DMS79 treated with DMSO at 0.1 percent for 48 hours (cell line): Measurements from ENCODE around the gene NAXE.
"Not testable (repeated sequence)": the region's sequence is repeated elsewhere in the genome, so short reads cannot be mapped to it uniquely, and the experiment has no call there.

ENCODE experiments used
- DNase-seq: peaks from one replicate; lab custom pipeline; 2025; lab: John Stamatoyannopoulos, UW

Gene NAXE

DNA sequence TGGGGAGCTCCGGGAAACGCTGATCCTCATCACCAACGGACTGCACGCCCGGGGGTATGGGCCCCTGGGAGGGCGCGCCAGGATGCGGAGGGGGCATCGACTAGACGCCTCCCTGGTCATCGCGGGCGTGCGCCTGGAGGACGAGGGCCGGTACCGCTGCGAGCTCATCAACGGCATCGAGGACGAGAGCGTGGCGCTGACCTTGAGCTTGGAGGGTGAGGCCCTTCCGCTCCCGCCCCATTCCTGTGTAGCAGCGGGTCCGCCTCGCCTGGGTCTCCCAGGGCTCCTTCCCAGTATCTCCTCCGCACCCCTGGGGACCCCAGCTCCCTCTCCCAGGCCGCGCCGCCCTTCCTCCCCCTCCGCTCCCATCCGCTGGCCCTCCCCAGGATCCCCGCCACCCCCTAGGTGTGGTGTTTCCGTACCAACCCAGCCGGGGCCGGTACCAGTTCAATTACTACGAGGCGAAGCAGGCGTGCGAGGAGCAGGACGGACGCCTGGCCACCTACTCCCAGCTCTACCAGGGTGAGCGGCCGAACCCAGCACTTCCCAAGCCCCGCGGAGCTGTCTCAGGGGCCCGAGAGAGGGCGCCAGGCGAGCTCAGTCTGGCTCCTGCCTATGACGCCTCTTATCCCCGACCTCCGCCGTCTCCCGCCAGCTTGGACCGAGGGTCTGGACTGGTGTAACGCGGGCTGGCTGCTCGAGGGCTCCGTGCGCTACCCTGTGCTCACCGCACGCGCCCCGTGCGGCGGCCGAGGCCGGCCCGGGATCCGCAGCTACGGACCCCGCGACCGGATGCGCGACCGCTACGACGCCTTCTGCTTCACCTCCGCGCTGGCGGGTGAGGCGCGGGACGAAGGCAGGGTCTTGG lies 32.6 kb downstream of the NAXE start:
- DNase-seq, result peak; percentile 8

GRCh38 chr1:156624814-156625435 lies 33.3 kb downstream of the NAXE start:
- no peak for DNase-seq

GRCh38 chr1:156625436-156626078 lies 34.0 kb downstream of the NAXE start:
- DNase-seq, result no peak

GRCh38 chr1:156626079-156626438 lies 34.5 kb downstream of the NAXE start:
- peak; percentile 18 for DNase-seq

DNA sequence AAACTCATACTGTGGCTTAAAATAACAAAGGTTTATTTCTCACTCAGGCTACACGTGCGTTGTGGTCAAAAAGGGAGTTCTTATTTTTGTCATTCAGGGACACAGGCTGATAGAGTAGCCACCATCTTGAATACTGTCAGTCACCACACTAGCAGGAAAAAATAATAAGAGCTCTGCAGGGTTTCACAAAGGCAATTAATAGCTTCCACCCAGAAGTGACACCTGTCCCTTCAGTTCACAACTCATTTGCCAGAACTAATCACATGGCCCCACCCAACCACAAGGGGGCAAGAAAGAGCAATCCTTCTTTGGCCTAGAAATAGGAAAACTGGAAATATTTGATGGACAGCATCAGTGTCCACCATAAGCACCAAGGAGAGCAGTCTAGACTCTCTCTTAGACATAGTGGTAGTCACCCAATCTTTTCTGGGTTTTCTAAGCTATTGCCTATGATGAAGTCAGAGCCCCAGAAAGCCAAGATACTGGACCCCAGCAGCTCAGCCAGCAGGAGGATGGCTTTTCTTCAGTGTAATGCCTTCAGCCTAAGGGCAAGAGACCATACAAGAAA lies 35.8 kb downstream of the NAXE start:
- DNase-seq, result no peak

DNA sequence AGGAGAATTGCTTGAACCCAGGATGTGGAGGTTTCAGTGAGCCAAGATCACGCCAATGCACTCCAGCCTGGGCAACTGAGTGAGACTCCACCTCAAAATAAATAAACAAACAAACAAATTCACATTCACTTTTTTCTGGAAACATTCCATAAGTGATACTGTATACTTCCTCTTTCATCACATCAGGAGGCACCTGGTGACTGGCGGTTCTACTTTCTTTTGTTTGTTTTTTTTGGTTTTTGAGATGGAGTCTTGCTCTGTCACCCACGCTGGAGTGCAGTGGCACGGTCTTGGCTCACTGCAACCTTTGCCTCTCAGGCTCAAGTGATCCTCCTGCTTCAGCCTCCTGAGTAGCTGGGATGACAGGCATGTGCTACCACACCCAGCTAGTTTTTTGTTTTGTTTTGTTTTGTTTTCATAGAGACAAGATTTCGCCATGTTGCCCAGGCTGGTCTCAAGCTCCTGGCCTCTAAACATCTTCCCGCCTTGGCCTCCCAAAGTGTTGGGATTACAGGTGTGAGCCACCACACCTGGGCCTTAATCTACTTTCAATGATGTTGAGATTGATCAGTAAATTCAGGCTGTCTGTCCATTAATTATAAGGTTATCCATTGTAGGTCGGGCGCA lies 38.4 kb downstream of the NAXE start:
- no peak for DNase-seq

DNA sequence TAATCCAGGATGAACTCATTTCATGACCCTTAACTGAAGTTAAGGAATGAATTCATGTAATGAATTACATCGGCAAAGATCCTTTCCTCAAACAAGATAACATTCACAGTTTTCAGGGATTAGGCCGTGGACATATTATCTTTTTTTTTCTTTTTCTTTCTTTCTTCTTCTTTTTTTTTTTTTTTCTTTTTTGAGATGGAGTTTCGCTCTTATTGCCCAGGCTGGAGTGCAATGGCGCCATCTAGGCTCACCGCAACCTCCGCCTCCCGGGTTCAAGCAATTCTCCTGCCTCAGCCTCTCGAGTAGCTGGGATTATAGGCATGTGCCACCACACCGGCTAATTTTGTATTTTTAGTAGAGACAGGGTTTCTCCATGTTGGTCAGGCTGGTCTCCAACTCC lies 39.6 kb downstream of the NAXE start:
- not testable (repeated sequence) for DNase-seq

- no peak for DNase-seq
These were observed 40.8 kb downstream of the NAXE start for GRCh38 chr1:156632355-156632754.

DNA sequence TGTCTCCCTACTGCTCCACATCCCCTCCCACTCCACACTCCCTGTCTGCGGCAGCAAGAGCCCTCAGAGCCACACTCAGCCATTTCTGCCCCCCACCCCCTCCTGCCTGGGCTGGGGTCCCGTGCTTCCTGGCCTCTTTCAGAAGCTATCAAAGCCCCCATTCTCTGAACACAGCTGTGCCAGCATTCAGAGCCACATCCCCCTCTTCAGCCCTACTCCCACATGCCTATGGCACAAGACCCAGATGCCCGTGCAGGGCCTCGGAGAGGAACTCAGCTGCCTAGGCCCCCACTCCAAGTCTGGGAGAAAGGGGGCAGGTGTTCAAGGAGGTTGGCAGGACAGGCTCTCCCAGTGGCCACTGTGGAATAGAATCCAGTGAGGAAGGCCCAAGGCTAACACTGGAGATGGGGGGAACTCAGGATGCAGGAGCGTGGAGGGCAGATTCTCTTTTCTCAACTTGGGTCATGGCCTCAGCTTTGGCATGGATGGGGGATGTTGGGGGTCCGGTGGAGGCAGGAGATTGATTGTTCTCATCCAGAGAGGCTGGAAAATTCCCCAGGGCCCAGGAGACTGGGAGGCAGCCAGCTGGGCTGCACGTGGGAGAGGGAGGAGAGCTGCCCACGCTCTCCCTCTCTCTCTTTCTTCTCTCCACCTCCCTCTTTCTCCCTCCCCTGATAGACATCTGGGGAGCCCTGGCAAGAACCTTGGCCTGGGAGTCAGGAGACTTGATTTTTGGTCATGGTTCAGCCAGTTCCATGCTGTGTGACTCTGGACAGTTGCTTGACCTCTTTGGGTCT lies 46.8 kb downstream of the NAXE start:
- no peak for DNase-seq

DNA sequence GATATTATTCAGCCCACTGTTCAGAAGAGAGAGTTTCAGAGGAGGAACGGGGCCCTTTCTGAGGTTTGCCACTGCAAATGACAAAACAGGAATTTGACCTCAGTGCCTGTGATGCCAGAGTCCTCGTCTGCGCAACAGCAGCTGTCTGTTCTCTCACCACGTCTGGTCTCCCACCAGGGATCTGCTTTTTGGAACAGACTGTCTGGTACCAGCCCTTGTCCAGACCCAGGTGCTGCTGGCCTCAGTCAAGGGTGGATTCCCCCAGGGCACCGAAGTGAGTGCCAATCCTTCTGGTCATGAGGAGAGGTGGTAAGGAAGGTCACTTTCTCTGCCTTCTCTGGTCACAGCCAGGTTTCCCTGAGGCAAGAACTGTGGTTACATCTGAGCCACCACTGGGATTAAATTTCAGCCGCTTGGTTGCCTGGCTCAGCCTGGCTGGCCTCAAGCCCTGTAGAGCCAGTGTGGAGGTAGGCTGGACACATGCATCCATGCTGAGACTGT lies 48.1 kb downstream of the NAXE start:
- DNase-seq, result no peak

GRCh38 chr1:156640842-156641706 lies 49.5 kb downstream of the NAXE start:
- DNase-seq, result no peak

DNA sequence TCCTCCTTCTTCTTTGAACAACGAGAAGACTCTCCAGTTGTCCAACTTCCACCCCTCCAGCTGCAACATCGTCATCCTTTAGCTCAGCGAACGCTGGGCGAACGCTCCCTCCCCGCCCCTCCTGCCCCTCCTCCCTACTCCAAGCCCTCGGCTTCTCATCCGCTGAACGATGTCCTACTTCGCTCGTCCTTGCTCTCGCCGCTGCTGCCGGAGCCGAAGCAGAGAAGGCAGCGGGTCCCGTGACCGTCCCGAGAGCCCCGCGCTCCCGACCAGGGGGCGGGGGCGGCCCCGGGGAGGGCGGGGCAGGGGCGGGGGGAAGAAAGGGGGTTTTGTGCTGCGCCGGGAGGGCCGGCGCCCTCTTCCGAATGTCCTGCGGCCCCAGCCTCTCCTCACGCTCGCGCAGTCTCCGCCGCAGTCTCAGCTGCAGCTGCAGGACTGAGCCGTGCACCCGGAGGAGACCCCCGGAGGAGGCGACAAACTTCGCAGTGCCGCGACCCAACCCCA lies 50.2 kb downstream of the NAXE start, which contains the start of gene BCAN:
Gene BCAN, plus strand, starts transcription at position 357 of the 504 bp plus-strand sequence. CDS start 3,938 bp downstream, outside the sequence.
- DNase-seq, result peak; percentile 27

DNA sequence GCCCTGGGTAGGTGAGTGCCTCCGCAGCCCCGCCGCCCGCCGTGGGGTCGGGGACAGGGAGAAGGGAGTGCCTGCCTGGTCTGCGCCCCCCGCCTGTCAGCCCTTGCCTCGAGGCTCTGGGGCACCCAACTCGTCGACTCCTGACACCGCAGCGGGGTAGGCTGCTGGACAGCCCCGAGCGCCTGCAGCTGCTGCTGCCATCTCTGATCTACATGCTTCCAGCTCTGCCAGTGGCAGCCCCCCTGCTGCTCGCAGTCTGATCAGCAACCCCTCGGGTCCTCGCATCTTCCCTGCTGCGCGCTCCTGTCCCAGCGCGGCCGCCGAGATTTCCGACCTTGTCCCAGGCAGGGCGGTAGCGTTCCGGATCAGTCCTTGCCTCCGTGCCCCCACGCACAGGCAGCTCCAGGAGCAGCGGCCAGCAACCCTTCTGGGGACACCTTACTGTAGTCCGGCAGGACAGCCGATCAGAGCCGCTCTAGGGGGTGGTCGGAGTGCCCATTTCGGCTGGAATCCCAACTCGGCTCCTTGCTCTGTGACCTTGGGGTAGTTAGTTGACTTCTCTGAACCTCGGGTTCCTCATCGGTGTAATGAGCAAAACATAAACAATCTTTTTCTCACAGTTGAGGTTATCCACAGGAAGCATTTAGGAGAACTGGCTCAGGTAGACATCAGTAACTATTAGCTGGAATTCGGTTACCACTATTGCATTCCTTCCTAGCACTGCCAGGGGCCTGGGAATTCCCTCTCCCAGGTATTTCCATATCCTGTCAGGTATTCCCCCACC lies 50.9 kb downstream of the NAXE start:
- no peak for DNase-seq

DNA sequence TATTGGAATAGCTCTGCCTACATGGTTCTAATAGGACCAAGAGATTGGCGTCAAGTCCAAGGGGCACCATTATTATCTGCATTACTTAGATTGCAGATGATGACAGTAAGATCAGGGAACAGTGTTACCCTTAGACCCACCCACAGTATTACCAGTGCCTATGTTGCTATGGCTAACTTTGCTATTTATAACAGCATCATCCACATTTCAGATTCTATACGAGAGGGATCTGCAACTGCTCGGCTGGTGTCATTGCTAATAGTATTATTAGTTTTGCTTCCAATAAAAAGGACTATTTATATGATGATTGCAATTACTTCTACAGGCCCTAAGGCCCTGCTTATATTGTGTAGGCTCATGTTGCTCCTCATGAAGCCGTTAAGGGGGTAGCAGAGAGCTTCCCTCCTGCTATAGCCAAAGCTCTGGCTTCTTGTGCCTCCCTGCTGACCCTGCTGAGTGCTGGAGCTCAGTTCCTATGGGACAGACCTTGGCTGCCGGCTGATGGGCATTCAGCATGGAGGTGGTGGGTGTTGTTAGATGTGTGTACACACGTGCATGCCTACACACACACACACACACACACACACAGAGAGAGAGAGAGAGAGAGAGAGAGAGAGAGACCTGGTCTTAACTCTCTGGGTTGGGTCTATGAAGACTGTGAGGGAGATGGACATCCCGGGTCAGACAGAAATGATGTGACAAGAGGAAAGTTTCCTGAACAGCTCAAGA lies 51.6 kb downstream of the NAXE start:
- DNase-seq, result no peak

- DNase-seq, result no peak
These were observed 52.2 kb downstream of the NAXE start for GRCh38 chr1:156643778-156644092.
